DND-41 (cell line): ENCODE data around the gene LTV1.

Experiments used
- EZH2 ChIP-seq: IDR thresholded peaks from 3 replicates; pipeline ENCODE4 v1.6.1; 2012; ENCODE audit warnings: borderline replicate concordance, low read depth, mild to moderate bottlenecking, moderate library complexity, low read length, inconsistent platforms; ENCODE audit not compliant: severe bottlenecking
- TF ChIP-seq, protein P1 (sequence below): IDR thresholded peaks from 2 replicates; pipeline ENCODE4 v1.5.1; 2012; ENCODE audit warnings: borderline replicate concordance, low read length, moderate library complexity, mild to moderate bottlenecking; ENCODE audit not compliant: poor library complexity, severe bottlenecking; ENCODE audit errors: extremely low read depth

DNA sequence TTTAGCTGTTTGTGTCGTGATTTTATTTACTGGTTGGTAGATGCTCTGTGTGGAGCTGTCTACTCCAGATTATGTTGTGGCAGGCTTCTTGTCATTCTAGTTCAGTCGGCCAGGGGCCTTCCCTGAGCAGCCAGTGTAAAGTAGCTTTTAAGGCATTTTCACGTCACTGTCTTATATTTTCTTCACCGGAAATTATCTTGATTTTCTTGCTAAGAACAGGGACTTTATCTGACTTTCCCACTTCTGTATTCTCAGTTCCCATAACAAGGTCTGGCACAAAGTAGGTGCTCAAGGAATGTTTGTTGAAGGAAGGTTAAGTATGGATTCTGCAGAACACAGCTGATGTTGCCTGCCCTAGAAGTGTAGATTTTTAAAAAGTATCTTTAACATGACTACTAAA, 868 bp downstream of the LTV1 start:
- TF ChIP-seq, protein P1, sequence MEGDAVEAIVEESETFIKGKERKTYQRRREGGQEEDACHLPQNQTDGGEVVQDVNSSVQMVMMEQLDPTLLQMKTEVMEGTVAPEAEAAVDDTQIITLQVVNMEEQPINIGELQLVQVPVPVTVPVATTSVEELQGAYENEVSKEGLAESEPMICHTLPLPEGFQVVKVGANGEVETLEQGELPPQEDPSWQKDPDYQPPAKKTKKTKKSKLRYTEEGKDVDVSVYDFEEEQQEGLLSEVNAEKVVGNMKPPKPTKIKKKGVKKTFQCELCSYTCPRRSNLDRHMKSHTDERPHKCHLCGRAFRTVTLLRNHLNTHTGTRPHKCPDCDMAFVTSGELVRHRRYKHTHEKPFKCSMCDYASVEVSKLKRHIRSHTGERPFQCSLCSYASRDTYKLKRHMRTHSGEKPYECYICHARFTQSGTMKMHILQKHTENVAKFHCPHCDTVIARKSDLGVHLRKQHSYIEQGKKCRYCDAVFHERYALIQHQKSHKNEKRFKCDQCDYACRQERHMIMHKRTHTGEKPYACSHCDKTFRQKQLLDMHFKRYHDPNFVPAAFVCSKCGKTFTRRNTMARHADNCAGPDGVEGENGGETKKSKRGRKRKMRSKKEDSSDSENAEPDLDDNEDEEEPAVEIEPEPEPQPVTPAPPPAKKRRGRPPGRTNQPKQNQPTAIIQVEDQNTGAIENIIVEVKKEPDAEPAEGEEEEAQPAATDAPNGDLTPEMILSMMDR: no peak
- no peak for TF ChIP-seq EZH2
